Glomerular endothelial cell (primary cell): Measurements from ENCODE around the gene EXOC8. TPM values are rescaled to one million over a fixed set of nuclear protein-coding genes. Genes with fewer than 3 reads are reported as not detected.
"Not testable (repeated sequence)": the region's sequence is repeated elsewhere in the genome, so short reads cannot be mapped to it uniquely, and the experiment has no call there.

Source experiments
- DNase-seq: peaks from one replicate; pipeline ENCODE4 v3.0.0-alpha.2; 2011; ENCODE audit warnings: low read depth, low spot score; ENCODE audit errors: extremely low read depth
- total RNA-seq: library from RNA; depleted of rRNA; stranded (reverse); fragments of >200 nt; gene quantifications from 2 replicates; pipeline ENCODE4 v1.2.3, GENCODE V29; 2015

The EXOC8 gene
- total RNA-seq, 1 donor from 2014 or later = 15.8 TPM

- DNase-seq = no peak
These were observed 15.4 kb upstream of the EXOC8 start for GRCh38 chr1:231353086-231353485.

DNA sequence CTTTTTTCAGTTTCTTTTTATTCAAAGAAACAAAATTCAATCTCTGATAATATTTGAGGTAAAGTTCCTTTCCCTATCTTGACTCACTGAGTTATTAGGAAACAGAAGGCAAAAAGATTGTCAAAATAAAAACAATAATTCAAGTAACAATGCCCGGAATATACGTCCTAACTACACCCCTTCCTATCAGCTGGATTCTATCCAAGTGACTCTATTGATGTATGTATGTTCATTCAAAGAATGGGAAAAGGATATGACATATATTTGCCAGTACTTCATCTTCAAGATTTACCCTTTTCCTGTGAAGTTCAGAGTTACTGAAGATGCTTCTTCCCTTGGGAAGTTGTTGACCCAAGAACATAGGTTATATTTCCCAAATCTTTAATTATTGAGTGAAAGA is 14.2 kb upstream of the EXOC8 start:
- peak; percentile 93 for DNase-seq

- DNase-seq = not testable (repeated sequence)
These were observed 11.2 kb upstream of the EXOC8 start for GRCh38 chr1:231348856-231349255.

- DNase-seq = no peak
These were observed 10.8 kb upstream of the EXOC8 start for GRCh38 chr1:231348442-231348841.

- no peak for DNase-seq
These were observed 10.3 kb upstream of the EXOC8 start for GRCh38 chr1:231347961-231348360.

GRCh38 chr1:231340328-231341013 is 2.8 kb upstream of the EXOC8 start:
- no peak for DNase-seq

DNA sequence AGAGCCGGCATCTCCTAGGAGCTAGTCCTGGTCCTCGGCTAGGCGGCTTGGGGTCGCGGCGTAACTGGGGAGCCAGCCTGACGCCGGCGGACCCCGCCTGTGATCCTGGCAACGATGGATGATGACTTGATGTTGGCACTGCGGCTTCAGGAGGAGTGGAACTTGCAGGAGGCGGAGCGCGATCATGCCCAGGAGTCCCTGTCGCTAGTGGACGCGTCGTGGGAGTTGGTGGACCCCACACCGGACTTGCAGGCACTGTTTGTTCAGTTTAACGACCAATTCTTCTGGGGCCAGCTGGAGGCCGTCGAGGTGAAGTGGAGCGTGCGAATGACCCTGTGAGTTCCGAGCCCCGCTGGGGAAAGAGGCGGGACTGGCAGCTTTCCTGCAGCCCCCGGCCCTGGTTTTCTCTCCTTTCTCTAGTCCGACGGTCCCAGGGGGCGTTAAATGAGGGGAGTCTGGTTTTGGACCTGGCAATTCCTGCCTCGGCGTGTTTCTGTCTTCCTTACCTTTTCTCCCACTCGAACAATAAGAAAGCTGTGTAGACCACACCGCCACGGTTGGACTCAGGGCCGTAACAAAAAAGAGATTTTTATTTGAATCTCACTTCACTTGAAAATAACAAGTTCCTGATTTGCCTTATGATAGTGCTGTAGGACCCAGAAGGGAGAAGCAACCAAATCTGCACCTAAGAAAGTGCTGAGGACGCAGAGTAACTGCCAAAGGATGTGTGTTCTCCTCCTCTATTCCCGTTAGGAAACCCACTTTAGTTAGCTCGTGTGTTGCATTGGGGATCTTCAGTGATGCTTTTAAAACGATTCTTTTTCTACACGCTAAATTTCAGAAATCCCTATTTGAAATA is 847 bp upstream of the EXOC8 start, which contains the start of gene SPRTN:
TSS of gene SPRTN (plus strand) at position 24 of the 859 bp plus-strand sequence. CDS start at position 115, 91 bp downstream.
- no peak for DNase-seq

DNA sequence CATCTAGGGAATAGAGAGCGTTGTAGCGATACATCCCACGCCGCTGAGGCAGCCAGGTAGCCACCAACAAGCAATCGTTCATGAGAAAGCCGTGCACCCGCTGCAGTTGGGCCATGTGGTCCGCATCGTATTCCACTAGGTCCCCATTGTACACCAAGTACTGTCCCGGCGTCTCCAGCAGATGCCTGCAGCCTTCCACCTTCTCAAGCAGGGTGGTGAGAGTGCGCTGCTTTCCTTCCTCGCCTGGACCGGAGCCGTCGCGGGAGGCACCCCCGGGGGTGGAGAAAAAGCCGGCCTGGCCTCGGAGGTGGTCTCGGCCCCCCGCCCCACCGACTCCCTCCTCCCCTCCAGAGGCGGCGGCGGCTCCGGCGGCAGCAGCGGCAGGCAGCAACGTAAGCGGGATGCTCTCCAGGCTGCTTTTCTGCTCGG is 595 bp downstream of the EXOC8 start:
- no peak for DNase-seq

GRCh38 chr1:231335663-231336602 is 1.7 kb downstream of the EXOC8 start:
- no peak for DNase-seq

GRCh38 chr1:231334952-231335351 is 2.7 kb downstream of the EXOC8 start:
- DNase-seq = no peak

DNA sequence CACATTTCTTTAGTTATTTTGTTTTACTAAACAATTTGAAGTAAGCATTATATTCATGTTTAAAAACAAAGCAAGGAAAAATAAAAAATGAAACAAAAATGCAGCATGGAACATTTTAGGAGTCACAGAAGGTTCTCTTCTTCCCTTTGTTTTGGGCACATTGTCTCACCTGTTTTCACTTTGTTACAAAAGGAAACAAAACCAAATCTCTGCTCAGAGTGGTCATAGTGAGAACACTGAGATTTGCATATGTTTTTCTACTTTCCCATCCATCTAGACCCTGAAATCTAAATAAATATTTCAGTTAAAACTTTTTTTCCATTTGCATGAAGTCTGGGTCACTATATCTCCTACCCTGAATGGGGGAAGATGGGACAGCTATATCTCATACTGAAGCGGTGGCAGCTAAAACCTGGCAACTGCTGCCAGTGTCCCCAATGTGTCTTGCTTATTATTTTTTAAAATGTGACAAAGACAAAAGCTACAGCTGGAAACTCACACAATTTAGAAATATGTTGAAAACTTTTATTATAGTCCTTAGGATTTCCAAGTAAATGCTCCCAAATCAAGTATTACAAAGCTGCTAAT is 3.5 kb downstream of the EXOC8 start:
- no peak for DNase-seq

- no peak for DNase-seq
These were observed 4.9 kb downstream of the EXOC8 start for GRCh38 chr1:231332761-231333160.

GRCh38 chr1:231329483-231329882 is 8.2 kb downstream of the EXOC8 start:
- DNase-seq = no peak

GRCh38 chr1:231327617-231328016 is 10.0 kb downstream of the EXOC8 start:
- DNase-seq = no peak

DNA sequence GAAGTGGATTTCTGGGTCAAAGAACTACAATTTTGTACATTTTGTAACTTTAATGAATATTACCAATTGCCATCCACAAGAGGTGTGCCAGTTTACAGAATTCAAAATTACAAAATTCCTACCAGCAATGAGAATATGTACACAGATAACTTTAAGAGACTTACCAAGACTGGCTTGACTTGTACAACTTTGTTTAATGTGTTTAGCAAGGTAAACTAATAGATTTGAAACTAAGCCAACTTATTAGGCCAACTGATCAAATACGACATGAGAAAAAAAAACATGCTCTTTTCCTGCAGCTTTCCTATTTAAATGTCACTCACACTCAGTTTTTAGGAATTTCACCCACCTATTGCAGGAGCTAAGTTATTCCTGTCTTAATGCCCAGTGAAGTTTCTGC is 11.4 kb downstream of the EXOC8 start:
- no peak for DNase-seq

DNA sequence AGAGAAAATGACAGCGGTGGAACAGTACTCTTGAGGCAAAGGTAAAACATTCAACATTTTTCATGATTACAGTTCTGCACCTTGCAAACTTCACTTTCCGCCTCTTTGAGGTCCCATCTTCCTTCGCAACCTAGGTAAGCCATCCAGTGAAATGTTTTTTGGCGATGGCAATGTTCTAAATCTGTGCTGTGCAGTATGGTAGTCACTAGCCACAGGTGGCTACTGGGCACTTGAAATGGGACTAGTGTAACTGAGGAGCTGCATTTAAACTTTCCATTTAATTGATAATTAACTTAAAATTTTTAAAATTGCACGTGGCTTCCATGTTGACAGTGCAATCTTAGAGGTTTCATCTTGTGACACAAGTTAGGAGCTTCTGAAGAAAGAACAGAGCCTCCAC is 13.0 kb downstream of the EXOC8 start:
- DNase-seq = no peak

DNA sequence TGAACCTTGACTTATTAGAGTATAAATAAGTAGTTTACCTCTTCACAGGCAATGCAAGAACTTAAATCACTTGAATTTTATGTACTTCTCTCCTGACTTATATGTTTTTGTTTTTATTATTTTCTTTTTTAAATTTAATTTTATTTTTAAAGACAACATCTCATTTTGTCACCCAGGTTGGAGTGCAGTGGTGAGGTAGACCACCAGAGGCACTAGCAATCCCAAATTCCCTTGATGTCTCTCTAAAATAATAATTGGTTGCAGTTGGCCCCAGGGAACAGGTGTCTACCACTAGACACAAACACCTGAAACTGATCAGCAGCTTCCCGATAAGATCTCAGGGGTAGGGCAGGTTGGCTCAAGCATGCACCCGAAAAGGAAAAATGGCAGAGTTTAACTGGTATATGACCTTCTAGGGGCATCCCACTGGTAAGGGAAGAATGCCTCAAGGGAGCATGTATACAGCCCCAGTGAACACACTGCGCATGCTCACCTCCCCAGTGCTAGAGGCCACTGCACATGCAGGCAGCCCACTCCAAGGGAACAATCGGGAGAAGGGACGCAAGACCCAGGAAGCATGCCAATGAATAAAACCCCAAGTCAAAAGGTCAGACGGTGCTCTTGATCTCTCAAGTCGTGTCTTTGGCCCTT is 14.6 kb downstream of the EXOC8 start:
- no peak for DNase-seq

DNA sequence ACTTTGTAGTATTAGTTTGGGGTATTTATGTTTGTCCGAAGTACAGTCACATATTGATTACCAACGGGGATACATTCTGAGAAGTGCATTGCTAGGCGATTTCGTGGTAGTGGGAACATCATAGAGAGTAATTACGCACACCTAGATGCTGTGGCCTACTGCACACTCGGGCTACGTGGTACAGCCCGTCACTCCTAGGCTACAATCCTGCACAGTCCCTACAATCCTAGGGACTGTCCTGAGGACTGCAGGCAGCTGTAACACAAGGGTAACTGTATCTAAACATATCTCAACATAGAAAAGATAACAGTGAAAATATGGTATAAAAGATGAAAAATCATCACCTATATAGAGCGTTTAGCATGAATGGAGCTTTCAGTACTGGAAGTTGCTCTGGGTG is 18.6 kb downstream of the EXOC8 start:
- DNase-seq = no peak

DNA sequence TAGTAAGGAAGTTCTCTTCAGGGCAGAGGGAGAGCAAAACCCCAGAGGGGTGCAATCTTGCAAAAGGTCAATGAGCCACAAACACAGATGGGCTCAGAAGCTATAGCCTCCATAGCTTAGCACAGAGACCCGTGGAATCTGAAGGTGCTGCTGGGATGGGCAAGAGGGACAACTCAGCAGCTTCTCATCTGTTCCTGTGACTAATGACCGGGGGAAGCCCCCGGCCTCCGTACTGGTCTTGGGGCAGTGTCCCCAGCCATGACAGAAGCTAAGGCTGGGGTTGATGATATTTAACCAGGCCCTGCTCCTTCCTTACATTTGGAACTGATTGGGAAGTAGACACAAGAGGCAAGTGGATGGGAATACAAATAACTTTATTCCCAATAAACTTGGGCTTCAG is 19.1 kb downstream of the EXOC8 start:
- DNase-seq = no peak

- DNase-seq = no peak
These were observed 19.7 kb downstream of the EXOC8 start for GRCh38 chr1:231318015-231318355.
